IMR-90 (cell line): ENCODE results near the gene PCNX2. TPM values are rescaled to one million over a fixed set of nuclear protein-coding genes. Genes with fewer than 3 reads are reported as not detected.

Experiments used
- ATAC-seq: fragments of 200-7000 bp; cut with Tn5 transposase; 2 replicates; pipeline ENCODE4 v1.9.1; 2020; ENCODE audit warnings: low read depth, mild to moderate bottlenecking, moderate library complexity
- BruUV-seq: library from RNA; stranded (reverse); fragments of 400-500 nt; replicated peaks from 2 replicates; lab custom pipeline; 2021; lab: Mats Ljungman, UMichigan
- CTCF ChIA-PET: fragments of 300-600 bp; formaldehyde crosslinking; extraction: SDS; loops from one replicate; lab custom pipeline; 2021; ENCODE audit warnings: antibody characterized with exemption; lab: Yijun Ruan, JAX
- POLR2A ChIA-PET: fragments of 300-600 bp; sonication (Branson Sonifier 250); formaldehyde crosslinking; loops from one replicate; lab custom pipeline; 2022; ENCODE audit warnings: antibody characterized with exemption; ENCODE audit not compliant: unreplicated experiment; lab: Charles Lee
- DNase-seq: peaks from one replicate; pipeline ENCODE4 v3.0.0; 2013
- H2AFZ ChIP-seq: replicated peaks from 2 replicates; pipeline ENCODE3; 2013; ENCODE audit warnings: low read length, mild to moderate bottlenecking; ENCODE audit not compliant: poor library complexity
- H2AK5ac ChIP-seq: 2 replicates; pipeline ENCODE4 v1.6.1; 2013; ENCODE audit warnings: low read depth, low read length, inconsistent platforms
- H2AK9ac ChIP-seq: replicated peaks from 2 replicates; pipeline ENCODE3; 2013; ENCODE audit warnings: mild to moderate bottlenecking, low read depth, low read length, moderate library complexity; ENCODE audit not compliant: poor library complexity
- H2BK120ac ChIP-seq: 2 replicates; pipeline ENCODE4 v1.6.1; 2013; ENCODE audit warnings: low read depth, low read length, inconsistent platforms
- H2BK15ac ChIP-seq: 3 replicates; pipeline ENCODE4 v1.6.1; 2013; ENCODE audit warnings: low read depth, low read length, inconsistent platforms
- H2BK20ac ChIP-seq: 2 replicates; pipeline ENCODE4 v1.6.1; 2013; ENCODE audit warnings: low read depth, mild to moderate bottlenecking, inconsistent platforms, low read length, moderate library complexity
- H2BK5ac ChIP-seq: 2 replicates; pipeline ENCODE4 v1.6.1; 2013; ENCODE audit warnings: mild to moderate bottlenecking, low read depth, low read length, inconsistent platforms; ENCODE audit not compliant: poor library complexity, severe bottlenecking
- H3K14ac ChIP-seq: replicated peaks from 2 replicates; pipeline ENCODE4 v1.6.1; 2013; ENCODE audit warnings: low read depth, low read length, inconsistent platforms
- H3K18ac ChIP-seq: 2 replicates; pipeline ENCODE4 v1.6.1; 2013; ENCODE audit warnings: low read depth, low read length, control low read depth
- H3K23ac ChIP-seq: 2 replicates; pipeline ENCODE4 v1.6.1; 2013; ENCODE audit warnings: low read depth, low read length, inconsistent platforms
- H3K27ac ChIP-seq: 2 replicates; pipeline ENCODE4 v1.5.1; 2013; ENCODE audit warnings: mild to moderate bottlenecking, control low read depth, low read length; ENCODE audit not compliant: insufficient read depth
- H3K27me3 ChIP-seq: 2 replicates; pipeline ENCODE4 v1.6.1; 2013; ENCODE audit warnings: low read length; ENCODE audit not compliant: control insufficient read depth, insufficient read depth
- H3K36me3 ChIP-seq: 2 replicates; pipeline ENCODE4 v1.6.1; 2013; ENCODE audit warnings: low read length, mixed read lengths; ENCODE audit not compliant: control insufficient read depth, insufficient read depth
- H3K4ac ChIP-seq: 2 replicates; pipeline ENCODE4 v1.6.1; 2013; ENCODE audit warnings: low read depth, low read length, inconsistent platforms
- H3K4me1 ChIP-seq: 2 replicates; pipeline ENCODE4 v1.6.1; 2013; ENCODE audit warnings: low read length, mixed read lengths; ENCODE audit not compliant: control insufficient read depth, insufficient read depth
- H3K4me2 ChIP-seq: 2 replicates; pipeline ENCODE4 v1.6.1; 2013; ENCODE audit warnings: low read depth, mild to moderate bottlenecking, control low read depth, low read length, moderate library complexity
- H3K4me3 ChIP-seq: 2 replicates; pipeline ENCODE4 v1.5.1; 2013; ENCODE audit warnings: low read depth, mild to moderate bottlenecking, control low read depth, low read length, moderate library complexity; ENCODE audit not compliant: insufficient read depth
- H3K56ac ChIP-seq: 2 replicates; pipeline ENCODE4 v1.6.1; 2013; ENCODE audit warnings: low read length, inconsistent platforms; ENCODE audit not compliant: insufficient read depth; ENCODE audit errors: extremely low read depth
- H3K79me1 ChIP-seq, 2 experiments: 2 replicates each; pipeline ENCODE4 v1.6.1; 2013; ENCODE audit warnings: low read length in 2 of 2, inconsistent platforms in 1 of 2, low read depth in 1 of 2
- H3K9ac ChIP-seq: 2 replicates; pipeline ENCODE4 v1.6.1; 2013; ENCODE audit warnings: low read depth, low read length, control low read depth
- H3K9me1 ChIP-seq: 2 replicates; pipeline ENCODE4 v1.6.1; 2013; ENCODE audit warnings: low read length, inconsistent platforms; ENCODE audit not compliant: insufficient read depth
- H3K9me3 ChIP-seq: 2 replicates; pipeline ENCODE4 v1.6.1; 2013; ENCODE audit warnings: low read length; ENCODE audit not compliant: control insufficient read depth, insufficient read depth
- H4K20me1 ChIP-seq: 2 replicates; pipeline ENCODE4 v1.6.1; 2013; ENCODE audit warnings: low read length, inconsistent platforms; ENCODE audit not compliant: insufficient read depth
- H4K5ac ChIP-seq: 2 replicates; pipeline ENCODE4 v1.6.1; 2013; ENCODE audit warnings: mild to moderate bottlenecking, low read depth, low read length, control low read depth
- H4K8ac ChIP-seq, 2 experiments: 2 replicates each; pipeline ENCODE4 v1.6.1; 2013; ENCODE audit warnings: low read depth in 2 of 2, low read length in 2 of 2, control low read depth in 1 of 2, inconsistent platforms in 1 of 2
- H4K91ac ChIP-seq: 2 replicates; pipeline ENCODE4 v1.6.1; 2013; ENCODE audit warnings: low read depth, low read length, inconsistent platforms; ENCODE audit not compliant: insufficient read depth
- BHLHE40 ChIP-seq: fragments of 150-350 bp; IDR thresholded peaks from 2 replicates; pipeline ENCODE4 v1.6.1; 2016; ENCODE audit warnings: mild to moderate bottlenecking, low read depth, low read length
- CEBPB ChIP-seq: IDR thresholded peaks from 2 replicates; pipeline ENCODE4 v1.6.1; 2012; ENCODE audit warnings: low read depth, low read length, improper control_type of control experiment
- CHD1 ChIP-seq: IDR thresholded peaks from 2 replicates; pipeline ENCODE4 v1.6.1; 2012; ENCODE audit warnings: low read depth, low read length, improper control_type of control experiment
- FOS ChIP-seq: fragments of 150-350 bp; IDR thresholded peaks from 2 replicates; pipeline ENCODE4 v1.6.1; 2016; ENCODE audit warnings: low read depth, low read length
- MAFK ChIP-seq: IDR thresholded peaks from 2 replicates; pipeline ENCODE4 v1.6.1; 2012; ENCODE audit warnings: low read depth, low read length, improper control_type of control experiment
- MAZ ChIP-seq: IDR thresholded peaks from 2 replicates; pipeline ENCODE4 v1.6.1; 2012; ENCODE audit warnings: low read depth, mild to moderate bottlenecking, low read length, improper control_type of control experiment, moderate library complexity, borderline replicate concordance
- MXI1 ChIP-seq: IDR thresholded peaks from 2 replicates; pipeline ENCODE4 v1.6.1; 2012; ENCODE audit warnings: low read depth, mild to moderate bottlenecking, low read length, moderate library complexity, borderline replicate concordance
- NFE2L2 ChIP-seq: fragments of 150-350 bp; IDR thresholded peaks from 2 replicates; pipeline ENCODE4 v1.6.1; 2016; ENCODE audit warnings: low read depth, mild to moderate bottlenecking, low read length
- POLR2A ChIP-seq: IDR thresholded peaks from 2 replicates; pipeline ENCODE4 v1.6.1; 2012; ENCODE audit warnings: mild to moderate bottlenecking, low read depth, low read length
- RAD21 ChIP-seq: IDR thresholded peaks from 2 replicates; pipeline ENCODE4 v1.6.1; 2012; ENCODE audit warnings: low read length, improper control_type of control experiment
- RCOR1 ChIP-seq: IDR thresholded peaks from 2 replicates; pipeline ENCODE4 v1.6.1; 2012; ENCODE audit warnings: mild to moderate bottlenecking, low read length, improper control_type of control experiment; ENCODE audit not compliant: insufficient replicate concordance
- RFX5 ChIP-seq: IDR thresholded peaks from 2 replicates; pipeline ENCODE4 v1.8.0; 2012; ENCODE audit warnings: low read depth, mild to moderate bottlenecking, low read length, moderate library complexity
- SMC3 ChIP-seq: fragments of 150-350 bp; IDR thresholded peaks from 2 replicates; pipeline ENCODE4 v1.6.1; 2016; ENCODE audit warnings: low read depth, mild to moderate bottlenecking, antibody characterized with exemption, low read length, moderate library complexity
- WGBS, 2 experiments: methylation state at CpG; one replicate each; pipeline versions ENCODE4 v1.1.5 to v1.1.7; 2013; ENCODE audit warnings: missing lambda C conversion rate in 2 of 2; ENCODE audit not compliant: insufficient read length in 1 of 2; ENCODE audit errors: extremely low coverage in 2 of 2; 5-methylcytosine and 5-hydroxymethylcytosine counted together
- dilution Hi-C: fragments of 300-500 bp; cut with HindIII; formaldehyde crosslinking; loops from one replicate; pipeline ENCODE4 v1.14.3; 2018; ENCODE audit warnings: low sequenced_read_pairs; ENCODE audit not compliant: unreplicated experiment
- in situ Hi-C: fragments of 300-500 bp; cut with MboI; formaldehyde crosslinking; loops from 3 replicates; pipeline ENCODE4 v1.14.3; 2019; ENCODE audit warnings: low sequenced_read_pairs, inconsistent platforms, mixed read lengths
- intact Hi-C: fragments of 100-400 bp; cut with micrococcal nuclease; formaldehyde crosslinking; loops from 2 replicates; pipeline ENCODE4 v1.10.0; 2022
- polyA plus RNA-seq, 3 experiments: library from polyadenylated mRNA; depleted of rRNA; stranded (reverse); fragments of >200 nt; gene quantifications; 2 replicates each; pipeline ENCODE4 v1.2.3, GENCODE V29; 2012; ENCODE audit warnings: low replicate concordance in 1 of 3
- total RNA-seq: library from RNA; depleted of rRNA; stranded (reverse); fragments of >200 nt; gene quantifications from 2 replicates; pipeline ENCODE4 v1.2.3, GENCODE V29; 2012
- TF ChIP-seq, protein P1 (sequence below): fragments of 150-350 bp; IDR thresholded peaks from 2 replicates; pipeline ENCODE4 v1.6.1; 2017; ENCODE audit warnings: mild to moderate bottlenecking, antibody characterized with exemption, low read length, low read depth
- TF ChIP-seq, protein P2 (sequence below): fragments of 150-350 bp; IDR thresholded peaks from 2 replicates; pipeline ENCODE4 v1.6.1; 2016; ENCODE audit warnings: low read depth, mild to moderate bottlenecking, low read length, moderate library complexity, borderline replicate concordance

Gene PCNX2
- total and polyA plus RNA-seq, 2 of the 4 experiments (the other 2 are of a cell fraction): 15.9 to 22.6 TPM

DNA sequence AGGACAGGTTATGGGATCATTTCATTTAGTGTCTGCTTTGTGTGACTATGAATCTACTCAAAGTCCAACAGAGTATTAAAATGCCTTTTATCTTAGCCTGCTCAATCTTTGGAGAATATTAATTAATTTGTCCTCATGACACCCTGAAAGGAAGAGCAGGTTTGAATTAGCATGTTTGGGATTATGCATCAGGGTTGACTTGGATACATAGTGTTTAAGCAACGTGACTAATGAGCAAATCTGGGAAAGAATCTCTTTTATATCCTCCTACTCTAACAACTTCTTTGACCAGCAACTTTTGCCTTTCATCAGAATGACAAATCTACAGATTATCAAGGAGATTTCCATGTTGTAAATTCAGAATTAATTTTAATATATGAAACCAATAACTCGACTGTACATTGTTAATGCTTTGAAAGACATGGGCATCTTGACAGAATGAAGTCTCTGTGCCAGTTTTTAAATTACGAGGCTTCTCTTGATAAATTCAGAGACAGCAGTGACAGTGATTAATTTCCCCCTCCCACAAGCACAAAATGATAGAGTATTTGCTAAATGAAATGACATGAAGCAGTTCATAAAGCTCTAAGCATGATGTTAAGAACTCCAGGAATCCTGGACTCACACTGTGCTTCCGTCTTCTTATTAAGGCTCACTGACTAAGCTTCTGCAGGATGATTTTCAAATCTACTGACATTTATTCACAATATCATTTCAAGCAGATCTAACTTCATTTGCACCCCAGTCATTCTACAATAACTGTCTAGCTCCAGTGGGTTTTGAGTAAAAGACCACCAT is 156.5 kb downstream of the PCNX2 start:
- WGBS, 2 experiments: no CpG with 5 or more reads among the region's 4 CpGs
- ATAC-seq: no peak
- Histone ChIP-seq H3K9me1 (peaks cover 3% of the 10 kb centered on the region), H2AFZ (no peak overlapping the region), H4K91ac (no peak overlapping the region), H3K27ac (no peak overlapping the region), H3K4ac (no peak overlapping the region), H2BK120ac (no peak overlapping the region), H3K14ac (no peak overlapping the region), H3K18ac (no peak overlapping the region), H3K4me2 (no peak overlapping the region), H3K36me3 (peaks cover 2% of the 10 kb centered on the region; the same call in 1 of the 2 replicates), H3K56ac (no peak overlapping the region), H2BK5ac (no peak overlapping the region), H4K20me1 (no peaks in the 10 kb centered on the region), H3K9me3 (no peaks in the 10 kb centered on the region), H3K79me1 (no peaks in the 10 kb centered on the region), H4K5ac (no peak overlapping the region), H3K23ac (no peak overlapping the region), H3K27me3 (no peaks in the 10 kb centered on the region), H3K4me3 (no peak overlapping the region), H3K9ac (no peak overlapping the region), H4K8ac (no peak overlapping the region), H2BK15ac (no peak overlapping the region), H3K4me1 (peaks cover 4% of the 10 kb centered on the region; the same call in 1 of the 2 replicates), H2AK9ac (no peak overlapping the region), H2BK20ac (no peak overlapping the region), H2AK5ac (no peak overlapping the region)
- TF ChIP-seq CEBPB (no peak), RCOR1 (no peak), MAFK (no peak), MXI1 (no peak), CHD1 (no peak), BHLHE40 (no peak), FOS (no peak), MAZ (no peak), SMC3 (no peak), RFX5 (no peak), NFE2L2 (no peak), RAD21 (no peak), POLR2A (no peak)
- TF ChIP-seq, protein P1, sequence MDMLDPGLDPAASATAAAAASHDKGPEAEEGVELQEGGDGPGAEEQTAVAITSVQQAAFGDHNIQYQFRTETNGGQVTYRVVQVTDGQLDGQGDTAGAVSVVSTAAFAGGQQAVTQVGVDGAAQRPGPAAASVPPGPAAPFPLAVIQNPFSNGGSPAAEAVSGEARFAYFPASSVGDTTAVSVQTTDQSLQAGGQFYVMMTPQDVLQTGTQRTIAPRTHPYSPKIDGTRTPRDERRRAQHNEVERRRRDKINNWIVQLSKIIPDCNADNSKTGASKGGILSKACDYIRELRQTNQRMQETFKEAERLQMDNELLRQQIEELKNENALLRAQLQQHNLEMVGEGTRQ: no peak
- TF ChIP-seq, protein P2, sequence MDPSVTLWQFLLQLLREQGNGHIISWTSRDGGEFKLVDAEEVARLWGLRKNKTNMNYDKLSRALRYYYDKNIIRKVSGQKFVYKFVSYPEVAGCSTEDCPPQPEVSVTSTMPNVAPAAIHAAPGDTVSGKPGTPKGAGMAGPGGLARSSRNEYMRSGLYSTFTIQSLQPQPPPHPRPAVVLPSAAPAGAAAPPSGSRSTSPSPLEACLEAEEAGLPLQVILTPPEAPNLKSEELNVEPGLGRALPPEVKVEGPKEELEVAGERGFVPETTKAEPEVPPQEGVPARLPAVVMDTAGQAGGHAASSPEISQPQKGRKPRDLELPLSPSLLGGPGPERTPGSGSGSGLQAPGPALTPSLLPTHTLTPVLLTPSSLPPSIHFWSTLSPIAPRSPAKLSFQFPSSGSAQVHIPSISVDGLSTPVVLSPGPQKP: no peak
- in situ Hi-C loops (loop anchor here (10.0 kb wide), 1 partner anchor 64 kb away; no protein-coding TSS in a partner anchor), intact Hi-C loops (no loop called here), dilution Hi-C loops (no loop called here)
- no TSS peak for BruUV-seq
- ChIA-PET CTCF (no interaction called here), POLR2A (no interaction called here)
- DNase-seq: no peak
